GM19324 (cell line): ENCODE data around the gene PHF13.
"Not testable (repeated sequence)": the region's sequence is repeated elsewhere in the genome, so short reads cannot be mapped to it uniquely, and the experiment has no call there.

ENCODE experiments used
- ATAC-seq: cut with Tn5 transposase; IDR thresholded peaks from one replicate; pipeline ENCODE4 v1.9.1; 2021; ENCODE audit warnings: mild to moderate bottlenecking, moderate library complexity; ENCODE audit not compliant: unreplicated experiment, low FRiP score

PHF13 gene

GRCh38 chr1:6627031-6627430, 13.5 kb downstream of the PHF13 start:
- ATAC-seq: no peak

- ATAC-seq: no peak
Observed at GRCh38 chr1:6627841-6628545, 14.5 kb downstream of the PHF13 start.

GRCh38 chr1:6628971-6629479, 15.5 kb downstream of the PHF13 start:
- ATAC-seq: no peak

- no peak for ATAC-seq
Observed at GRCh38 chr1:6630027-6630426, 16.5 kb downstream of the PHF13 start.

- ATAC-seq: no peak
Observed at GRCh38 chr1:6631058-6631457, 17.5 kb downstream of the PHF13 start.

GRCh38 chr1:6632588-6633514, 19.3 kb downstream of the PHF13 start:
- ATAC-seq: no peak

GRCh38 chr1:6634371-6635052, 21.0 kb downstream of the PHF13 start:
- ATAC-seq: no peak

- ATAC-seq: no peak
Observed at GRCh38 chr1:6635161-6635909, 21.8 kb downstream of the PHF13 start.

GRCh38 chr1:6635910-6636760, 22.6 kb downstream of the PHF13 start:
- no peak for ATAC-seq

- ATAC-seq: not testable (repeated sequence)
Observed at GRCh38 chr1:6636778-6637177, 23.2 kb downstream of the PHF13 start.

GRCh38 chr1:6637770-6638169, 24.2 kb downstream of the PHF13 start:
- ATAC-seq: no peak

- ATAC-seq: no peak
Observed at GRCh38 chr1:6638226-6638625, 24.7 kb downstream of the PHF13 start.

- ATAC-seq: not testable (repeated sequence)
Observed at GRCh38 chr1:6640867-6641266, 27.3 kb downstream of the PHF13 start.

GRCh38 chr1:6645018-6645417, 31.5 kb downstream of the PHF13 start:
- no peak for ATAC-seq

GRCh38 chr1:6646499-6647148, 33.1 kb downstream of the PHF13 start:
- no peak for ATAC-seq

GRCh38 chr1:6648556-6648955, 35.0 kb downstream of the PHF13 start:
- no peak for ATAC-seq

- no peak for ATAC-seq
Observed at GRCh38 chr1:6651909-6652308, 38.4 kb downstream of the PHF13 start.

- ATAC-seq: no peak
Observed at GRCh38 chr1:6652986-6653385, 39.5 kb downstream of the PHF13 start.
